Mesenchymal stem cell (in vitro differentiated cells and primary cell): ENCODE results near the gene OXER1.

ENCODE experiments used
- DNase-seq: peaks from one replicate; pipeline ENCODE4 v3.0.0-alpha.2; 2013
- H2AFZ ChIP-seq: one replicate; pipeline ENCODE4 v1.6.1; 2013; ENCODE audit warnings: low read depth, mild to moderate bottlenecking, control low read depth, inconsistent platforms, low read length, moderate library complexity
- H2AK5ac ChIP-seq: 2 replicates; pipeline ENCODE4 v1.6.1; 2013; ENCODE audit warnings: low read length, moderate library complexity, mild to moderate bottlenecking, inconsistent platforms; ENCODE audit not compliant: severe bottlenecking
- H2BK120ac ChIP-seq: one replicate; pipeline ENCODE4 v1.6.1; 2013; ENCODE audit warnings: low read depth, mild to moderate bottlenecking, inconsistent platforms, low read length, moderate library complexity
- H2BK12ac ChIP-seq, 2 experiments: one replicate each; pipeline ENCODE4 v1.6.1; 2013; ENCODE audit warnings: inconsistent platforms in 2 of 2, low read length in 2 of 2, mild to moderate bottlenecking in 2 of 2, moderate library complexity in 2 of 2, control low read depth in 1 of 2
- H2BK15ac ChIP-seq: one replicate; pipeline ENCODE4 v1.6.1; 2013; ENCODE audit warnings: mild to moderate bottlenecking, low read depth, inconsistent platforms; ENCODE audit not compliant: poor library complexity, severe bottlenecking
- H2BK5ac ChIP-seq: 2 replicates; pipeline ENCODE4 v1.6.1; 2013; ENCODE audit warnings: low read depth, mild to moderate bottlenecking, low read length, control low read depth, inconsistent platforms; ENCODE audit not compliant: poor library complexity, severe bottlenecking
- H3K14ac ChIP-seq, 2 experiments: one replicate each; pipeline ENCODE4 v1.6.1; 2013; ENCODE audit warnings: inconsistent platforms in 2 of 2, low read length in 2 of 2, control low read depth in 1 of 2, mild to moderate bottlenecking in 1 of 2, moderate library complexity in 1 of 2
- H3K18ac ChIP-seq, 2 experiments: one replicate each; pipeline ENCODE4 v1.6.1; 2013; ENCODE audit warnings: inconsistent platforms in 2 of 2, low read length in 2 of 2, control low read depth in 1 of 2, low read depth in 1 of 2, mild to moderate bottlenecking in 1 of 2
- H3K23ac ChIP-seq, 2 experiments: one replicate each; pipeline ENCODE4 v1.6.1; 2013; ENCODE audit warnings: inconsistent platforms in 2 of 2, low read length in 2 of 2, mild to moderate bottlenecking in 2 of 2, moderate library complexity in 2 of 2, control low read depth in 1 of 2
- H3K27ac ChIP-seq: 2 replicates; pipeline ENCODE4 v1.5.1; 2013; ENCODE audit warnings: mild to moderate bottlenecking, moderate library complexity, low read length, control low read depth, inconsistent platforms; ENCODE audit not compliant: poor library complexity, severe bottlenecking
- H3K27me3 ChIP-seq, 2 experiments: 2 replicates each; pipeline versions ENCODE4 v1.6.1 to v1.7.0; 2013; ENCODE audit warnings: low read length in 2 of 2, mild to moderate bottlenecking in 2 of 2, moderate library complexity in 2 of 2, control low read depth in 1 of 2, inconsistent platforms in 1 of 2; ENCODE audit not compliant: control insufficient read depth in 1 of 2, insufficient read depth in 1 of 2
- H3K36me3 ChIP-seq, 2 experiments: 2 replicates each; pipeline versions ENCODE4 v1.6.1 to v1.7.0; 2013; ENCODE audit warnings: low read length in 2 of 2, control low read depth in 1 of 2, inconsistent platforms in 1 of 2, low read depth in 1 of 2, mild to moderate bottlenecking in 1 of 2; ENCODE audit not compliant: insufficient read depth in 2 of 2, control insufficient read depth in 1 of 2
- H3K4ac ChIP-seq, 2 experiments: one replicate each; pipeline ENCODE4 v1.6.1; 2013; ENCODE audit warnings: inconsistent platforms in 2 of 2, low read length in 2 of 2, mild to moderate bottlenecking in 2 of 2, moderate library complexity in 2 of 2, control low read depth in 1 of 2, low read depth in 1 of 2
- H3K4me1 ChIP-seq: 2 replicates; pipeline ENCODE4 v1.6.1; 2013; ENCODE audit warnings: low read depth, low read length, control low read depth; ENCODE audit not compliant: control insufficient read depth, insufficient read depth
- H3K4me2 ChIP-seq: 2 replicates; pipeline ENCODE4 v1.6.1; 2013; ENCODE audit warnings: low read length, mild to moderate bottlenecking, inconsistent platforms; ENCODE audit not compliant: poor library complexity, severe bottlenecking
- H3K4me3 ChIP-seq, 2 experiments: 2 replicates each; pipeline versions ENCODE4 v1.5.1 to v1.7.0; 2013; ENCODE audit warnings: low read length in 2 of 2, mild to moderate bottlenecking in 2 of 2, control low read depth in 1 of 2, low read depth in 1 of 2; ENCODE audit not compliant: insufficient read depth in 1 of 2
- H3K79me1 ChIP-seq: replicated peaks from 2 replicates; pipeline ENCODE4 v1.6.1; 2013; ENCODE audit warnings: mild to moderate bottlenecking, control low read depth, low read length, inconsistent platforms; ENCODE audit not compliant: poor library complexity, severe bottlenecking
- H3K9ac ChIP-seq: 2 replicates; pipeline ENCODE4 v1.7.0; 2013; ENCODE audit warnings: mild to moderate bottlenecking, low read length, moderate library complexity
- H3K9me3 ChIP-seq: 2 replicates; pipeline ENCODE4 v1.7.0; 2013; ENCODE audit warnings: mild to moderate bottlenecking, low read length; ENCODE audit not compliant: control insufficient read depth
- H4K8ac ChIP-seq: one replicate; pipeline ENCODE4 v1.6.1; 2013; ENCODE audit warnings: inconsistent platforms, mild to moderate bottlenecking, low read length, moderate library complexity
- H4K91ac ChIP-seq: one replicate; pipeline ENCODE4 v1.6.1; 2013; ENCODE audit warnings: mild to moderate bottlenecking, low read length, inconsistent platforms
- WGBS: methylation state at CpG from one replicate; pipeline ENCODE4 v1.1.7; 2013; ENCODE audit warnings: mixed read lengths; 5-methylcytosine and 5-hydroxymethylcytosine counted together

OXER1 gene

GRCh38 chr2:42775810-42776209, 11.9 kb upstream of the OXER1 start:
- Histone ChIP-seq H3K4me1 (no peaks in the 10 kb centered on the region), H2BK5ac (no peak overlapping the region), H3K27ac (no peak overlapping the region), H3K9me3 (no peaks in the 10 kb centered on the region), H3K36me3 (no peaks in the 10 kb centered on the region), H2BK15ac (no peak overlapping the region), H2AFZ (no peak overlapping the region), H3K4me2 (no peak overlapping the region), H3K4ac (no peak overlapping the region), H3K18ac (no peak overlapping the region), H3K9ac (no peak overlapping the region), H2BK120ac (no peak overlapping the region), H3K14ac (no peak overlapping the region), H3K79me1 (no peaks in the 10 kb centered on the region), H4K91ac (no peak overlapping the region), H2BK12ac (no peak overlapping the region), H3K27me3 (no peaks in the 10 kb centered on the region), H3K4me3 (no peak overlapping the region), H2AK5ac (no peak overlapping the region), H4K8ac (no peak overlapping the region), H3K23ac (no peak overlapping the region)
- no peak for DNase-seq
- 98% methylated on average over 2 of the region's 3 CpGs for WGBS

DNA sequence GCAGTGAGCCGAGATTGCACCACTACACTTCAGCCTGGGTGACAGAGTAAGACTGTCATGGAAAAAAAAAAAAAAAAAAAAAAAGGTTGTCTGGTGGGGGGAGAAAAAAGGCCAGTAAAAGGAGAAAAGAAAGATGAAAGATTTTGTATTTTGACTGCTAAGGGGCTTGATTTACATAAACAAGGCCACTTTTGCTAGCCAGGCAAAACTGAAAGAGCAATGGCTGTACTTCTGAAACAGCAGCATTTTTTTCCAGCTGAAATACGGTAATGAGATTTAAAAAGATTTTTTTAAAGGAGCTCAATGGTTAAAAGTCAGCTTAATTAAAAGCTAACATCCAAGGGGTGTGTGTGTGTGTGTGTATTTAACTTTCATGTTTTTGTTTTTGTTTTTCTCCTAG, 11.3 kb upstream of the OXER1 start:
- no peak overlapping the region for H2BK12ac ChIP-seq
- no peak overlapping the region for H3K9ac ChIP-seq
- H3K79me1 ChIP-seq: no peaks in the 10 kb centered on the region
- H3K4me1 ChIP-seq: no peaks in the 10 kb centered on the region
- no peak overlapping the region for H4K91ac ChIP-seq
- H3K9me3 ChIP-seq: no peaks in the 10 kb centered on the region
- DNase-seq: no peak
- H4K8ac ChIP-seq: no peak overlapping the region
- no peaks in the 10 kb centered on the region for H3K36me3 ChIP-seq
- no peaks in the 10 kb centered on the region for H3K27me3 ChIP-seq
- H3K18ac ChIP-seq: no peak overlapping the region
- H3K23ac ChIP-seq: no peak overlapping the region
- H2BK15ac ChIP-seq: no peak overlapping the region
- 94% methylated on average over 2 of the region's 2 CpGs for WGBS
- H2AK5ac ChIP-seq: no peak overlapping the region
- no peak overlapping the region for H2BK120ac ChIP-seq
- H3K4me3 ChIP-seq: no peak overlapping the region
- no peak overlapping the region for H2BK5ac ChIP-seq
- no peak overlapping the region for H2AFZ ChIP-seq
- no peak overlapping the region for H3K4ac ChIP-seq
- H3K4me2 ChIP-seq: no peak overlapping the region
- no peak overlapping the region for H3K27ac ChIP-seq
- no peak overlapping the region for H3K14ac ChIP-seq

DNA sequence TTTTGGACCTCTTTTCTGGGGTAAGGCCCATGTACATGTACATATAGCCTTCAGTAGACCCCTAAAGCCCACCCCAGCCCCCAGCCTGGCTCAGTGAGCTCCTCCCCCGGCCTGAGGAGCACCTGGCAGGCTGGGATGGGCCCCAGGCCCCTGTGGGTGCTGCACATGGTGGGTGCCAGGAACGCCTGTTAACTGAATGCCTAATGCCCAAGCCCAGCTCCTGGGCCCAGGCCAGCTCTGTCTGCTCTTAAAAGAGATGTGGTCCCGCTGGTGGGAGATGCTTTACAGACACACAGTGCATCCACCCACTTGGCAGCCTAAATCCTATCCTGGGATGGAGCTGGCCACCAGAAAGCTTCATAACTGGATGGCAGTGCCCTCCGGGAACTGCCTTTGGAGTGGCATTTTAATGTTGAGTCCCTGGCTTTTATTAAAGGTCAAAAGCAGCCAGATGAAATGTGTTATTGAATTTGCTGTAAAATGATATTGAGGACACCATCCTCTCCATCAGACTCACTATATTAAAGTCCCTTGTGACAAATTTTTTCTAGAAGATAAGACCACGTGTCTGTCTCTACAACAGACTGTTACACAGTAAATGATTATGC, 7.7 kb upstream of the OXER1 start:
- Histone ChIP-seq H4K91ac (no peak overlapping the region), H2BK15ac (no peak overlapping the region), H2BK12ac (no peak overlapping the region), H3K9ac (no peak overlapping the region), H2AK5ac (no peak overlapping the region), H3K4me1 (no peaks in the 10 kb centered on the region), H2BK5ac (no peak overlapping the region), H3K79me1 (no peaks in the 10 kb centered on the region), H4K8ac (no peak overlapping the region), H2AFZ (no peak overlapping the region), H3K4ac (no peak overlapping the region), H3K23ac (no peak overlapping the region), H3K18ac (no peak overlapping the region), H3K9me3 (no peaks in the 10 kb centered on the region), H3K4me3 (no peak overlapping the region), H3K36me3 (peaks cover 0 to 7% of the 10 kb centered on the region in 2 experiments), H3K14ac (no peak overlapping the region), H3K27me3 (no peaks in the 10 kb centered on the region), H3K27ac (no peak overlapping the region), H3K4me2 (no peak overlapping the region), H2BK120ac (no peak overlapping the region)
- WGBS: 97% methylated on average over 4 of the region's 5 CpGs
- DNase-seq: no peak

- no peaks in the 10 kb centered on the region for H3K4me1 ChIP-seq
- no peak overlapping the region for H2AFZ ChIP-seq
- H3K79me1 ChIP-seq: no peaks in the 10 kb centered on the region
- H3K23ac ChIP-seq: no peak overlapping the region
- no peak overlapping the region for H4K8ac ChIP-seq
- H2AK5ac ChIP-seq: no peak overlapping the region
- H2BK15ac ChIP-seq: no peak overlapping the region
- no peak overlapping the region for H3K18ac ChIP-seq
- DNase-seq: peak; percentile 50
- no peak overlapping the region for H3K9ac ChIP-seq
- H3K27ac ChIP-seq: no peak overlapping the region
- no peak overlapping the region for H2BK12ac ChIP-seq
- no peak overlapping the region for H2BK5ac ChIP-seq
- H2BK120ac ChIP-seq: no peak overlapping the region
- 89% methylated on average over 19 of the region's 19 CpGs for WGBS
- no peak overlapping the region for H4K91ac ChIP-seq
- no peak overlapping the region for H3K14ac ChIP-seq
- no peaks in the 10 kb centered on the region for H3K27me3 ChIP-seq
- H3K4ac ChIP-seq: no peak overlapping the region
- no peak overlapping the region for H3K4me2 ChIP-seq
- no peak overlapping the region for H3K4me3 ChIP-seq
- H3K36me3 ChIP-seq: peaks cover 0 to 7% of the 10 kb centered on the region in 2 experiments
- H3K9me3 ChIP-seq: no peaks in the 10 kb centered on the region
These were observed 6.6 kb upstream of the OXER1 start for GRCh38 chr2:42770288-42771131.
